ENCODE measurements around the gene GOLM1. TPM values are rescaled to one million over a fixed set of nuclear protein-coding genes. Genes with fewer than 3 reads are reported as not detected.

The GOLM1 gene
- total RNA-seq, 1 experiment from 2014 or later = 106 TPM

- DNase-seq (ENCODE audit: low read depth, low spot score) = no peak
- in situ Hi-C loops (cut with HindIII; ENCODE audit: low pct_unique_long_range_greater_than_20kb, low sequenced_read_pairs) = no loop called here
These were observed 3.0 kb downstream of the GOLM1 start for GRCh38 chr9:86096386-86096785.

- in situ Hi-C loops (cut with HindIII; ENCODE audit: low pct_unique_long_range_greater_than_20kb, low sequenced_read_pairs) = no loop called here
- no peak for DNase-seq (ENCODE audit: low read depth, low spot score)
These were observed 5.4 kb downstream of the GOLM1 start for GRCh38 chr9:86093788-86094555.

- in situ Hi-C loops (cut with HindIII; ENCODE audit: low pct_unique_long_range_greater_than_20kb, low sequenced_read_pairs) = no loop called here
- DNase-seq (ENCODE audit: low read depth, low spot score) = no peak
These were observed 7.9 kb downstream of the GOLM1 start for GRCh38 chr9:86091477-86091876.

- DNase-seq (ENCODE audit: low read depth, low spot score) = no peak
- in situ Hi-C loops (cut with HindIII; ENCODE audit: low pct_unique_long_range_greater_than_20kb, low sequenced_read_pairs) = no loop called here
These were observed 16.5 kb downstream of the GOLM1 start for GRCh38 chr9:86082870-86083269.

- in situ Hi-C loops (cut with HindIII; ENCODE audit: low pct_unique_long_range_greater_than_20kb, low sequenced_read_pairs) = no loop called here
These were observed 19.4 kb downstream of the GOLM1 start for GRCh38 chr9:86079865-86080469.

DNA sequence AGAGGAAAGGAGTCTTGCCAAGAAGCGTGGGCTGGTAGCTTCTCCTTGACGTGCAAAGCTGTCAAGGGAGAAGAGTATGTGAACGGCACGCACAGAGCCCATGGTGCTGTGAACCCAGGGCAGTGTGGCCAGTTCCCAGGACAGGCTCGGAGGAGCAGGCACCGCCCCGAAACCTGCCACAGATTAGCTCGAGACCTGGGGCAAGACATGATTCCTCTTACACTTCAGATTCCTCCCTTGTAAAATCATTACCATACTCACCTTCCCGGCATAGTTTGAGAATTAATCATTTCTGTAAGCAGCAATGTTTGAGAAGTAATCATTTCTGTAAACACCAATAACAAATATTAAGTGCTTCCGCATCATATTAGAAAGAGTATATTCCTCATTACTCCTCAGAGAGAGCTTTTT lies 19.9 kb downstream of the GOLM1 start:
- in situ Hi-C loops (cut with HindIII; ENCODE audit: low pct_unique_long_range_greater_than_20kb, low sequenced_read_pairs) = no loop called here
- no peak for DNase-seq (ENCODE audit: low read depth, low spot score)

More at GRCh38 chr9:86079865-86080469, 19.4 kb downstream of the GOLM1 start:
- DNase-seq (ENCODE audit: low read depth, low spot score) = no peak

- DNase-seq (ENCODE audit: low read depth, low spot score) = no peak
- in situ Hi-C loops (cut with HindIII; ENCODE audit: low pct_unique_long_range_greater_than_20kb, low sequenced_read_pairs) = no loop called here
These were observed 20.6 kb downstream of the GOLM1 start for GRCh38 chr9:86078731-86079130.

DNA sequence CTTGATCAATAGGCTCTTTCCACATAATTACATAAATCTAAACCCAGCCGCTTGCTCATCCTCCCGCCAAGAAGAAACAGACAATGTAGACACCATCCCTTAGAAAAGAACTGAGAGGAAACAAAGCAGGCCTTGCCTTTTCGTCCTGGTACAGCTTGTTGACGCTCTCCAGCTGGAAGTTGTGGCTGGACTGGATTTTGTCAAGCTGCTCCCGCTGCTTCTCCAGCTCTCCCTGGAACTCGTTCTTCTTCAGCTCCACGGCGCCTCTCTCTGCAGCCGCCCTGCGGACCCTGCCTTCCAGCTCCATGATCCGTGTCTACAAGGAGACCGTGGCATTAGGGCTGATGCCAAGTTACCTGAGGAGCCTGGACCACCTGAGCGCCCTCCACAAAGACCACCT lies 22.1 kb downstream of the GOLM1 start:
- no peak for DNase-seq (ENCODE audit: low read depth, low spot score)
- in situ Hi-C loops (cut with HindIII; ENCODE audit: low pct_unique_long_range_greater_than_20kb, low sequenced_read_pairs) = no loop called here

- in situ Hi-C loops (cut with HindIII; ENCODE audit: low pct_unique_long_range_greater_than_20kb, low sequenced_read_pairs) = no loop called here
- DNase-seq (ENCODE audit: low read depth, low spot score) = no peak
These were observed 23.9 kb downstream of the GOLM1 start for GRCh38 chr9:86075132-86076109.

DNA sequence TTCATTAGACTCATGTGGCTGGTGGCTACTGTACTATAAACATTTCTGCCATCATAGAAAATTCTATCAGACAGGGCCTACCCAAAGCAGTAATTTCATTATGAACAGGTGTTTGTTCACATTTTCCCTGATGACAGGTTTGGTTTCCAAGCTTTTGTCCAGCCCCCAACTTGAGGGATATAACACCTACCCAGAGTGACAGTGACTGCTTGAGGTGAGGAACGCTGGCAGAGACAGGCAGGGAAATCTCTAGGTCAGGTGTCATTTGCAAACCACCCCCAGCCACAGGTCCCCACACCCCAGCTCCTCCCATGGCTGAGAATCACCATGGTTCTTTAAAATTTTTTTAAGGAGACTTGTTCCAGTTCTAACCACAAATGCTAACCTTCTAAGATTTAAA lies 25.5 kb downstream of the GOLM1 start:
- no peak for DNase-seq (ENCODE audit: low read depth, low spot score)
- in situ Hi-C loops (cut with HindIII; ENCODE audit: low pct_unique_long_range_greater_than_20kb, low sequenced_read_pairs) = no loop called here

DNA sequence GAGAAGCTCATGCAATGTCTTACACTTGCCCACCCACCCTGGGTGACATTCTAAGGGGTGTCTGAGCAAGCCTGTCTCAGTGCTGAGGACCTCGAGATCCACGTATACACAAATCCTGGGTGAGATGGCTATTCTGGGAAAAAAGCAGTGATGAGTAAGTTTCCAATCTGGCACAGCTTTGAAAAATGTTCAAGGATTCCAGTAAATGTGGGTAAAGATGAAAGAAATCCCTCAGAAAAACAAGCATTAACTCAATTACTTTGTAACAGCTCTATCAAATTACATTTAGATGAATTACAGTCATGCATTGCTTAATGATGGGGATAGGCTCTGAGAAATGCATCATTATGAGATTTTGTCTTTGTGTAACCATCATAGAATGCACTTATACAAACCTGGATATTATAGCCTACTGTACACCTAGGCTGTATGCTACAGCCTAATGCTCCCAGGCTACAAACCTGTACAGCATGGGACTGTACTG lies 26.9 kb downstream of the GOLM1 start:
- in situ Hi-C loops (cut with HindIII; ENCODE audit: low pct_unique_long_range_greater_than_20kb, low sequenced_read_pairs) = no loop called here
- DNase-seq (ENCODE audit: low read depth, low spot score) = no peak

DNA sequence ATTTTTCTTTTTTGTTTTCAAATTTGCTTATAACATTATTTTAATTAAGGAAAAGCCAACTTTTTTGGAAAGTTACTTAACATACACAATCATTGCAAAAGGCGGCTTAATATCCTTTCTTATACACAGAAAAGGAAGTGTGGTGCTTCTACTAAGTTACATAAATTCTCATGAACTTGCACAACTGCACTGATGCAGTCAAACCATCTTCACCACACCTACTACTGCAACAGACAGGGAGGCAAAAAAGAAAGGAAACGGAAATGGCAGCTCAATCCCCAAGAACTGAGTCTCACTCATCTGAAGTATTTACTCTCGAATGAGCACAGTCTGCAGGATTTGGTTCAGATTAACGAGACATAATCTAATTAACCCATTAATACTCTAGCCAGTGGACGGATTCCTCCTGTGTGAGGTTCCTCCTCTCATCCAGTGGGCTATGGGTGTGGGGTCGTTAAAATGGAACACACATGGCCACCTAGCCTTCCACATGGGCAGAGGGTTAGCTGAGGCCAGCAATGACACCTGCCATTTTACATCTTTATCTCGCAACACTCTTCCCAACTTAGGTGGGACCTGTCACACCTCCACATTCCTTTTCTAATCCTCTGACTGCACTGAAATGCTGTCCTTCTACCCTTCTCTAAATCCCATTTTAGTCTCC lies 30.0 kb downstream of the GOLM1 start:
- in situ Hi-C loops (cut with HindIII; ENCODE audit: low pct_unique_long_range_greater_than_20kb, low sequenced_read_pairs) = no loop called here

GRCh38 chr9:86064220-86064619 lies 35.1 kb downstream of the GOLM1 start:
- no peak for DNase-seq (ENCODE audit: low read depth, low spot score)
- in situ Hi-C loops (cut with HindIII; ENCODE audit: low pct_unique_long_range_greater_than_20kb, low sequenced_read_pairs) = no loop called here

More for the DNA sequence above, 30.0 kb downstream of the GOLM1 start:
- no peak for DNase-seq (ENCODE audit: low read depth, low spot score)

DNA sequence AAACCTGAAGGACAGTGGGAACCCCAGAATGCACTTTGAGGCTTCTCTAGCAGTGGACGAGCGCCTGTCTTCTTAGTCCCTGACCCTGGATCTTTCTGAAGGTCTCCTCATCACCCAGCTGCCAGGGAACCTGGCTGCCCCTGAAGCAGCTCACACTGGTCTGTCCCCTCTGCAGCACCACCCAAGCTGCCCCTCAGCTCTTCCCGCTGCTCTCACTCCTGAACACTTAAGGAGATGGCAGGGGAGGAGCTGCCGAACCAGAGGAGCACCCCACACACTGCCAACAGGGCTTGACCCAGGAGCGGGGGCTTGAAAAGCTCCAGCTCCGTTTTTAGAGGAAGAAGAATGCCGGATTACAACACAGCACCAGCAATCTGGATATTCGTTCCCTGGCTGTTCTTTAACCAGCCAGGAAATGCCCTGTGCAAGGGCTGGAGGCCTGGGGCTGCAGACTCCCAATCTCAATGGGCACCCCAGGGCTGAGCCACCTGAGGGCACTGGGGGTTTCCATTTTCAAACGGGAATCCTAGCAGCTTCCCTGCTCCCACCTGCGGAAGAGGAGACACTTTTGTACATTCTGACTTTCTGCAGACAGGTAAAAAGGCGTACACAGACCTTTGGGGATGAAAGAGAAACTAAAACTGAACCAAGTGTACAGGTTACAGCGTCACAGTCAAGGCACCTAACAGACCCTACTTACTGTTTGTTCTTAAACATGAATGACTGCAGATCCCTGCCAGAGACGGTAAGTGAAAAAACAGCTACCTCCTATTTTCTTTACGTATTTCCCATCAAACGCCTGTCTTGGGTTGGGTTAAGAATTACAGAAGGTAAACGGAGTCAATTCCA lies 36.3 kb downstream of the GOLM1 start:
- DNase-seq (ENCODE audit: low read depth, low spot score) = no peak
- in situ Hi-C loops (cut with HindIII; ENCODE audit: low pct_unique_long_range_greater_than_20kb, low sequenced_read_pairs) = no loop called here

DNA sequence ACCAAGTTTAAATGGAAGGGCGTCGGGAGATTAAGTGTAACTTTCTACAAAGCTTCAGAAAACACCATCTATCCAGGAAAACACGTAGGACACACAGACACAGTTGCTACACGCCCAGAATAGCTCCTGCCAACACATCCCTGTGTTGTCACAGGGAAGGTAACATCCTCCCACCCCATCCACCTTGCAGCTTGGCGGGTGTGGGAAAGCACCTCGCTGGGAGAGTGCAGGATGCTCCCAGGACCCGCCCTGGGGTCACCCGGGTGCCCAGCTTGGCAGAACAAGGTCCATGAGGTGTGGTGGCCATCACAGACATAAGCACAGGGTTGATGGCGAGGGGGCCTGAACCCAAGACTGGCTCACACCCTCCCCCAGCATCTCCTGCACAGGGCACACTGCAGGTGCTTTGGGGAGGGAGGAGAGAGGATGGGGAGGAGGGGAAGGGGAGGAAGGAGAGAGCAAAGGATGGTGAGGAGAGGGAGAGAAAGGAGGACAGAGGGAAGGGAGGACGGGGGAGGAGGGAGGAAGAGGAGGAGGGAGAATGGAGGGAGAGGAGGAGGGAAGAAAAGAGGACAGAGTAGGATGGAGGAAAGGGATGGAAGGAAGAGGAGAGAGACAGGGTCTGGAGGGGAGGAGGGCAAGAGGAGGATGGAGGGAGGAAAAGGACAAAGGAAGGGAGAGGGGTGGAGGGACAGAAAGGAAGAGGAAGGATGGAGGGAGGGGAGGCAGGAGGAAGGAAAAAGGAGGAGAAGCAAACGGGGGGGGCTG lies 37.2 kb downstream of the GOLM1 start:
- DNase-seq (ENCODE audit: low read depth, low spot score) = no peak
- in situ Hi-C loops (cut with HindIII; ENCODE audit: low pct_unique_long_range_greater_than_20kb, low sequenced_read_pairs) = no loop called here

- no peak for DNase-seq (ENCODE audit: low read depth, low spot score)
- in situ Hi-C loops (cut with HindIII; ENCODE audit: low pct_unique_long_range_greater_than_20kb, low sequenced_read_pairs) = no loop called here
These were observed 41.9 kb downstream of the GOLM1 start for GRCh38 chr9:86057491-86057890.

All from SK-MEL-5 (cell line).